Left lung (tissue), 10 donors: ENCODE data around the gene F5. TPM values are rescaled to one million over a fixed set of nuclear protein-coding genes. Genes with fewer than 3 reads are reported as not detected.

Source experiments
- ATAC-seq: fragments of 200-7000 bp; cut with Tn5 transposase; one replicate; pipeline ENCODE4 v1.9.1; 2020; ENCODE audit warnings: moderate library complexity
- DNase-seq, 4 donors: peaks; one replicate each; pipeline ENCODE4 v3.0.0-alpha.2; 2013 to 2020
- H3K27ac ChIP-seq, 2 donors: fragments of 200-600 bp; sonication (generic) in 1 of 2; one replicate each; pipeline versions ENCODE4 v1.5.0 to v1.8.0; 2020 to 2021
- H3K27me3 ChIP-seq, 2 donors: fragments of 200-600 bp; sonication (generic) in 1 of 2; one replicate each; pipeline versions ENCODE4 v1.5.0 to v1.8.0; 2020 to 2021
- H3K36me3 ChIP-seq, 2 donors: fragments of 200-600 bp; sonication (generic) in 1 of 2; one replicate each; pipeline versions ENCODE4 v1.5.0 to v1.8.0; 2020 to 2021
- H3K4me1 ChIP-seq, 2 donors: fragments of 200-600 bp; one replicate each; pipeline ENCODE4 v1.8.0; 2021
- H3K4me3 ChIP-seq, 2 donors: fragments of 200-600 bp; sonication (generic) in 1 of 2; one replicate each; pipeline versions ENCODE4 v1.5.0 to v1.8.0; 2020 to 2021; ENCODE audit warnings: mild to moderate bottlenecking in 1 of 2
- H3K9me3 ChIP-seq, 2 donors: fragments of 200-600 bp; sonication (generic) in 1 of 2; one replicate each; pipeline versions ENCODE4 v1.5.0 to v1.8.0; 2020 to 2021
- intact Hi-C, 2 donors: fragments of 100-400 bp; cut with DNase I; formaldehyde crosslinking; loops; one replicate each; pipeline versions ENCODE4 v1.11.2 to v1.14.2; 2022
- polyA plus RNA-seq, 6 donors: library from polyadenylated mRNA; unstranded; fragments of 120-200 nt; gene quantifications; one replicate each; pipeline ENCODE4 v1.2.1, GENCODE V29; 2013; ENCODE audit not compliant: insufficient read length in 6 of 6
- total RNA-seq, 2 donors: library from RNA; stranded (reverse); fragmentation: NEBNext Ultra II Directional; extraction: Animal tissue kit (Norgen Biotek cat#: 25700); gene quantifications; one replicate each; pipeline ENCODE4 v1.2.1, GENCODE V29; 2021
- TF ChIP-seq, protein P1 (sequence below), 2 donors: fragments of 200-600 bp; sonication (generic) in 1 of 2; IDR thresholded peaks; one replicate each; pipeline versions ENCODE4 v1.5.0 to v1.8.0; 2021; ENCODE audit warnings: antibody characterized with exemption in 2 of 2
- donor health status: DM: no; HTN: yes; CAD: no.
- donor health status: DM: no; HTN: no; CAD: no.

The F5 gene
- total and polyA plus RNA-seq, 8 donors, result 0.03 to 7.2 (median 0.23) TPM

DNA sequence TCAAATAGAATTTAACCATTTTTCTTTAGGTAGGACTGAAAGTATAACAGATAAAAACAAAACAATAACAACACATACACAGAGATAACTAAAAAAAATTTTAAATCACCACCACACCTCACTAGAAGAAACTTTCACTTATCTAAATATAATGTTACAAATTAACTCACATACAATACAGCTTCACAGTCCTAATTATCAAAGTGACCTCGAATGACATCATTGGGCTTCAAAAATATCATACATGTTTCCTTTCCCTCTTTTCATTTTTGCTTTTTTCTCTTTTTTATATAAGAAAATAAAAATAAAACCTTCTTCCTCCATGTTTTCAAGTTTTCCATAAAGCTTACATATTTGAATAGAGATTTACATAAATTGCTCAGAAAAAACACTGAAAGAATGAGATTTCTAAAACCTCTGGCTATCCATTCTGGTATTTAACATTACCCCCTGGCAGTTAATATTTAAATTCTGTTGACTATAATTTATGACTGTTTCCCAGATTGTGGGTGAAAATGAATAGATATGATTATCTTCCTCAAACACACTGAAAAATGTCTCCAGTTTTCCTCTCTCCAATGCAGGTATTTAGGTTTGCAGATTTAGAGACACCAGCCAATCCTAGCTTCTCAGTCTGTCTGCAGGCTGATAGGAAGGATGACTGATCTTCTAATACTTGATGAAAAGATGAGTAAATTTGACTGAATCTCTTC, 60.0 kb downstream of the F5 start:
- H3K4me3 ChIP-seq, result no peak overlapping the region
- no peak overlapping the region for H3K27ac ChIP-seq
- no peaks in the 10 kb centered on the region for H3K36me3 ChIP-seq
- no peaks in the 10 kb centered on the region for H3K27me3 ChIP-seq
- ATAC-seq (no peak), DNase-seq (no peak)
- TF ChIP-seq, protein P1, sequence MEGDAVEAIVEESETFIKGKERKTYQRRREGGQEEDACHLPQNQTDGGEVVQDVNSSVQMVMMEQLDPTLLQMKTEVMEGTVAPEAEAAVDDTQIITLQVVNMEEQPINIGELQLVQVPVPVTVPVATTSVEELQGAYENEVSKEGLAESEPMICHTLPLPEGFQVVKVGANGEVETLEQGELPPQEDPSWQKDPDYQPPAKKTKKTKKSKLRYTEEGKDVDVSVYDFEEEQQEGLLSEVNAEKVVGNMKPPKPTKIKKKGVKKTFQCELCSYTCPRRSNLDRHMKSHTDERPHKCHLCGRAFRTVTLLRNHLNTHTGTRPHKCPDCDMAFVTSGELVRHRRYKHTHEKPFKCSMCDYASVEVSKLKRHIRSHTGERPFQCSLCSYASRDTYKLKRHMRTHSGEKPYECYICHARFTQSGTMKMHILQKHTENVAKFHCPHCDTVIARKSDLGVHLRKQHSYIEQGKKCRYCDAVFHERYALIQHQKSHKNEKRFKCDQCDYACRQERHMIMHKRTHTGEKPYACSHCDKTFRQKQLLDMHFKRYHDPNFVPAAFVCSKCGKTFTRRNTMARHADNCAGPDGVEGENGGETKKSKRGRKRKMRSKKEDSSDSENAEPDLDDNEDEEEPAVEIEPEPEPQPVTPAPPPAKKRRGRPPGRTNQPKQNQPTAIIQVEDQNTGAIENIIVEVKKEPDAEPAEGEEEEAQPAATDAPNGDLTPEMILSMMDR (IDR thresholded peaks at IDR 0.05), result no peak
- no peaks in the 10 kb centered on the region for H3K9me3 ChIP-seq
- H3K4me1 ChIP-seq, result peaks cover 0 to 7% of the 10 kb centered on the region in 2 donors
- intact Hi-C loops, result no loop called here

DNA sequence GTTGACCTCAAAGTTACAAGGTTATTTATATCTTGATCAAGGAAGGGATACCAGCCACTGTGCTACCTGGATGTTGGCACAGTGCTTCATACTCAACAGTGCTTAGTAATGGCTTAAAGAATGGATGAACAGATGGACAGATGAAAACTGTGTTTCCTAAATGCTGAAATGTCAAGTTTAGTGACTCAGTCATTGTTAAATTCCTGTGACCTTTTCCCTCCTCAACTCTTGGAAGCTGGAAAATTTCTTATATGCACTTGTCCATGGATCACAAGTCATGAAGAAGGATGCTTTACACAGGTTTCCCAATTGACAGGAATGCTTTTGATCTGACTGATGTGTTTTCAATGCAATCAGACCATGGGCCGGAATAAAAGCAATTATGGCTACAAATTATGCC, 60.9 kb downstream of the F5 start:
- H3K27me3 ChIP-seq, result no peaks in the 10 kb centered on the region
- intact Hi-C loops, result no loop called here
- H3K4me1 ChIP-seq, result peaks cover 0 to 7% of the 10 kb centered on the region in 2 donors
- DNase-seq (no peak), ATAC-seq (no peak)
- no peak overlapping the region for H3K27ac ChIP-seq
- H3K36me3 ChIP-seq, result peaks cover 0 to under 1% of the 10 kb centered on the region in 2 donors
- TF ChIP-seq, protein P1 (IDR thresholded peaks at IDR 0.05), result no peak
- no peak overlapping the region for H3K4me3 ChIP-seq
- no peaks in the 10 kb centered on the region for H3K9me3 ChIP-seq

DNA sequence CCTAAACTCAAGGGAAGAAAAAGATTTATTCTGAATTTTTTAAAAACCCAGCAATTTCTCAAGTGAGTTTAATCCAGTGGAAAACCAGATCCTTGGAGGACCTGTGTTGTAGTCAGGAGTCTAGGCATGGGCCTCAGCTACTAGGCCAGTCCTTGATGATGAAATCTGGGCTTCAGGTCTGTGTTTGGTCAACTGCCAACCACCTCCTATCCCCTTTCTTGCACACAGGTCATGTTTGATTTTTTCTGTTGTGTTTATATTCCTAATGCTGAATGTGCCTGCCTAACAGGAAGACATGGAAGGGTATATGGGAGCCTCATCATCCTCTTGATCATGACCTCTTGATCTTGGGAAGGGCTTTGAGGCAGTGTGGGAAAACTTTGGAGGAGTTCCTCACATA, 62.4 kb downstream of the F5 start:
- ATAC-seq, result no peak
- no peak overlapping the region for H3K27ac ChIP-seq
- peaks cover 0 to 7% of the 10 kb centered on the region in 2 donors for H3K4me1 ChIP-seq
- no peak overlapping the region for H3K4me3 ChIP-seq
- intact Hi-C loops, result no loop called here
- no peak for DNase-seq
- H3K36me3 ChIP-seq, result peaks cover 0 to 15% of the 10 kb centered on the region in 2 donors
- H3K27me3 ChIP-seq, result no peaks in the 10 kb centered on the region
- no peaks in the 10 kb centered on the region for H3K9me3 ChIP-seq
- TF ChIP-seq, protein P1 (IDR thresholded peaks at IDR 0.05), result no peak

DNA sequence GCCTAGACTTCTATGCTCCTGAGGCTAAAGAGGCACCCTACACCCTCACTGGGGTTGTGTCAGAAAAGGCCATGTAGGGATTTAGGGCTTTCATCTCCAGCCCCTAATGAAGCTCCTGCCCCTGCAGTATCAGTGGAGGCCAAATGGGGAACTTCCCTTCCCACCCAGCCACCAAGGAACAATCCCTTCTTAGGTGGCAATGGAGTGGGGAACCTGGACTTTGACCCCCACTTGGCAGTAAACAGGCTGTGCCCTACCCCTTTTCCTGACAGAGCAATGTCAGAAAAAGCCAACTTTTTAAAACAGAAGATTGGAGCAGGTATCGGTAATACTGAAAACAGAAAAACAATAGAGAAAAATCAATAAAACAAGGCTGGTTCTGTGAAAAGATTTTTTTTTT, 65.1 kb downstream of the F5 start:
- Histone ChIP-seq H3K4me3 (no peak overlapping the region), H3K9me3 (no peaks in the 10 kb centered on the region), H3K36me3 (peaks cover 0 to 23% of the 10 kb centered on the region in 2 donors), H3K27ac (no peak overlapping the region), H3K27me3 (no peaks in the 10 kb centered on the region), H3K4me1 (no peaks in the 10 kb centered on the region)
- TF ChIP-seq, protein P1 (IDR thresholded peaks at IDR 0.05), result no peak
- ATAC-seq, result no peak
- no peak for DNase-seq
- intact Hi-C loops, result no loop called here

DNA sequence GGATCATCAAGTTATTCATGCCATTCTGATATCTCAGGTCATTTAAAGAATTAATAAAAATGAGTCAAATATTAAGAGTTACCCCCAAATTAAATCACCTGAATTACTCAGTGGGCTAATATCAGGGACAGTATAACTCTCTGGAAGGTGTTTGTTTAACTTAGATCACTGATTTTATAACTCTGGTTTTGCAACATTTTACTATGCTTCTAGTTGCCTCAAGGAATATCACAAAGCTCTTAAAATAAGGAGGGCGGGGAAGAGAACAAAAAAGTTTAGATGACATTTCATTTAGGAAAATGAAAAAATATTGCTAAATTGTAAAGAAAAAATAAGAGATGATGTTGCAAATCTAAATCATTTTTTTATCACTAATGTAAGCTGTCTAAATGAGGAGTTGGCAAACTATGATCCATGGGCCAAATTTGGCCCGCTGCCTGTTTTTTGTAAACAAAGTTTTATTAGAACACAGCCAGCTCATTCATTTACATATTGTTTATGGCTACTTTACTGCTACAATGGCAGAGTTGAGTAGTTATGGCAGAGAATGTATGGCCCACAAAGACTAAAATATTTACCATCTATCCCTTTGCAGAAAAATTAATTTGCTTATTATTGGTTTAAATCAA, 68.6 kb downstream of the F5 start:
- intact Hi-C loops, result no loop called here
- Histone ChIP-seq H3K9me3 (no peaks in the 10 kb centered on the region), H3K27ac (no peak overlapping the region), H3K4me3 (no peak overlapping the region), H3K36me3 (peaks cover 0 to 27% of the 10 kb centered on the region in 2 donors), H3K4me1 (peaks cover 0 to 3% of the 10 kb centered on the region in 2 donors), H3K27me3 (no peaks in the 10 kb centered on the region)
- DNase-seq (no peak), ATAC-seq (no peak)
- TF ChIP-seq, protein P1 (IDR thresholded peaks at IDR 0.05), result no peak
